DOHH2 (cell line): Measurements from ENCODE around the gene WWTR1.

Experiments used
- EZH2phosphoT487 ChIP-seq: fragments of 200-600 bp; sonication (generic); IDR thresholded peaks from 2 replicates; pipeline ENCODE4 v1.6.1; 2017; ENCODE audit warnings: borderline replicate concordance, mild to moderate bottlenecking, antibody characterized with exemption, low read length, moderate library complexity, mixed read lengths
- TF ChIP-seq, protein P1 (sequence below): fragments of 200-600 bp; sonication (generic); IDR thresholded peaks from one replicate; pipeline ENCODE4 v1.5.1; 2014; ENCODE audit warnings: antibody characterized with exemption, mild to moderate bottlenecking, low read depth, low read length; ENCODE audit not compliant: poor library complexity, severe bottlenecking

DNA sequence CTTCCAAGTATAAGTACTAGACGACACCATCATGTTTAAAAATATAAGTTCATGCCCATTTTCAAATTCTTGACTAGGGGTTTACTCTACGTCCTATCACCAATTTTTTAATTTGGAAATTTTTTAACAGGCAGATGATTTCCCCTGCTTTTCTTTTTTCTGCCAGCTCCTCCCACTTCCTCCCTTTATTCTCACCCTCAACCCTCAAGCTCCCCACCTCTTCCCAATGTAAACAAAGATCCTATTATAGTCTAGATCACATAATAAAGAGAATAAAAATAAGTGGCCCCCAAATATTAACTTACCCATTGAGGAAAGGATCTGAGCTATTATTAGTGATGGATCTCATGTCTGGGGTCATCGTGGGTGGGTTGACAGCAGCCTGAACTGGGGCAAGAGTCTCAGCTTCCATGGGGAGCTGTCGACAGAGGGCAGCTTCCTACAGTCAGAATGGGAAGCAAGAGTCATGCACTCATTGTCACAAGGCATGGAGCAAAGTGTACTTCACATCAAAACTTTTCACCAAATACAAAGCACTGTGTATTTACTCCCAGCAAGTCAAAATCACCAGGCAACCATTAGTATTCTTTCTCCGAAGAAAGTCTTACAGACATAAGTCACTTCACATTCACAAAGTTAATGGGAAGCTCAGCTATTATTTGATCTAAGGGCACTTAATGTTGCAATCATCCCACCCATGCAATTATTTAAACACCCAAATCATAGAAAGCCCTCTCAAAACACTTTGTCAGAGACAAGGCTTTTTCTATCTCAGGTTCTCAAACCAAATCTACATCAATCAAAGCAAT is 130.1 kb downstream of the WWTR1 start:
- no peak for TF ChIP-seq EZH2phosphoT487
- TF ChIP-seq, protein P1, sequence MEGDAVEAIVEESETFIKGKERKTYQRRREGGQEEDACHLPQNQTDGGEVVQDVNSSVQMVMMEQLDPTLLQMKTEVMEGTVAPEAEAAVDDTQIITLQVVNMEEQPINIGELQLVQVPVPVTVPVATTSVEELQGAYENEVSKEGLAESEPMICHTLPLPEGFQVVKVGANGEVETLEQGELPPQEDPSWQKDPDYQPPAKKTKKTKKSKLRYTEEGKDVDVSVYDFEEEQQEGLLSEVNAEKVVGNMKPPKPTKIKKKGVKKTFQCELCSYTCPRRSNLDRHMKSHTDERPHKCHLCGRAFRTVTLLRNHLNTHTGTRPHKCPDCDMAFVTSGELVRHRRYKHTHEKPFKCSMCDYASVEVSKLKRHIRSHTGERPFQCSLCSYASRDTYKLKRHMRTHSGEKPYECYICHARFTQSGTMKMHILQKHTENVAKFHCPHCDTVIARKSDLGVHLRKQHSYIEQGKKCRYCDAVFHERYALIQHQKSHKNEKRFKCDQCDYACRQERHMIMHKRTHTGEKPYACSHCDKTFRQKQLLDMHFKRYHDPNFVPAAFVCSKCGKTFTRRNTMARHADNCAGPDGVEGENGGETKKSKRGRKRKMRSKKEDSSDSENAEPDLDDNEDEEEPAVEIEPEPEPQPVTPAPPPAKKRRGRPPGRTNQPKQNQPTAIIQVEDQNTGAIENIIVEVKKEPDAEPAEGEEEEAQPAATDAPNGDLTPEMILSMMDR, result no peak
